ENCODE measurements around the gene CXCL3.

- TF ChIP-seq CTCF (IDR thresholded peaks at IDR 0.05) = no peak
- no peak for TF ChIP-seq POLR2AphosphoS5 (IDR thresholded peaks at IDR 0.05; ENCODE audit: low read depth, low read length)
- TF ChIP-seq SIN3A (IDR thresholded peaks at IDR 0.05; ENCODE audit: borderline replicate concordance, insufficient read depth, low read depth, low read length) = no peak
- TF ChIP-seq TCF7L2 (IDR thresholded peaks at IDR 0.05; ENCODE audit: low read depth, low read length) = no peak
- no peak for TF ChIP-seq REST (IDR thresholded peaks at IDR 0.05; ENCODE audit: insufficient read depth in 1 of 2, low read depth in 2 of 2, low read length in 1 of 2)
These were observed 4.2 kb upstream of the CXCL3 start for GRCh38 chr4:74042681-74043080.

All from Panc1 (cell line).